Transverse colon (tissue), 4 donors: ENCODE data around the gene UACA.

Experiments
- EP300 ChIP-seq: sonication (generic); formaldehyde crosslinking; IDR thresholded peaks from one replicate; pipeline ENCODE4 v1.6.1; 2017; ENCODE audit warnings: antibody characterized with exemption, low read depth
- POLR2AphosphoS5 ChIP-seq, 3 donors: sonication (generic); formaldehyde crosslinking; IDR thresholded peaks; one replicate each; pipeline ENCODE4 v1.6.1; 2016; ENCODE audit warnings: antibody characterized with exemption in 3 of 3
- TF ChIP-seq, protein P1 (sequence below), 5 experiments: fragments of 200-600 bp in 3 of 5; fragments of 450-650 bp in 2 of 5; sonication (generic) in 3 of 5; IDR thresholded peaks; 1 replicate in 2 of 5; 2 replicates in 3 of 5; pipeline ENCODE4 v1.5.1; 2016 to 2017; ENCODE audit warnings: antibody characterized with exemption in 5 of 5, inconsistent platforms in 3 of 5, mild to moderate bottlenecking in 2 of 5, moderate library complexity in 1 of 5

DNA sequence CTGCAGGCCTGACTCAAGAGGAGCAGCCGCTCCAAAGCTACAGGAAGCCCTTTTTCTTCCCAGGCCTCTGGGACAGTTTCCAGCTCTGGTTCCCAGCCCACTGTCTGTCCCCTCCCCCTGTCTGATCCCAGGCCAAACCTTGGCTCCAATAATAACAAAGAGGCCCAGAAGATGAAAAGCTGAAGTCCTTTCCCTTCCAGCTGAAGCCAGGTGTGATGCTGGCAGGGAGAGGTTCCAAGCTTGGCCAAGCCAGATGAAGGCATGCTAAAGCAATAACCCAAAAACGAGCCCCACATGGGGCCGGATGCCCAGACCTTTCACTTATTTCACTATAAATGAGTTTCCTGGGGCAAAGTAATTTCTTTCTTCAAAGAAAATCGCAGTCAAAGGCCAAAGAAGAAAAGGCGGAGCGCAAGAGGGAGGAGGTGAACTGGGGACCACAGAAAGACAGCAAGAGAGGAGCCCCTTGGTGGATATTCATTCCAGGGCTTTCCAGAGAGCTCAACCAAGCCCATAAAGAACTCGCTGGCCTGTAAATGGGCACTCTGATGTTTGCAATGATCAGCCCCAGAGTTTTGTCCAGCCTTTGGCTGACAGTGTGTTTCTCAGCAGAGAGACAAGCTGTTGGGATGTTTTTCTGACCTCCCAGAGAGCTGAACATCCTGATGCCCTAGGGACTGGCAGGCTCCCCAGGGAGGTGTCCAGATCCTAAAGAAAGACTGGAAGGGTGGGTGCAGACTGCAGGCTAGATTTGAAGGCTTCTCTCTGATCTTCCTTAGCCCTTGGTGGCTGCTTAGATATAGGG is 157.6 kb downstream of the UACA start:
- TF ChIP-seq POLR2AphosphoS5 (IDR thresholded peaks at IDR 0.05) (no peak), EP300 (no peak)
- TF ChIP-seq, protein P1, sequence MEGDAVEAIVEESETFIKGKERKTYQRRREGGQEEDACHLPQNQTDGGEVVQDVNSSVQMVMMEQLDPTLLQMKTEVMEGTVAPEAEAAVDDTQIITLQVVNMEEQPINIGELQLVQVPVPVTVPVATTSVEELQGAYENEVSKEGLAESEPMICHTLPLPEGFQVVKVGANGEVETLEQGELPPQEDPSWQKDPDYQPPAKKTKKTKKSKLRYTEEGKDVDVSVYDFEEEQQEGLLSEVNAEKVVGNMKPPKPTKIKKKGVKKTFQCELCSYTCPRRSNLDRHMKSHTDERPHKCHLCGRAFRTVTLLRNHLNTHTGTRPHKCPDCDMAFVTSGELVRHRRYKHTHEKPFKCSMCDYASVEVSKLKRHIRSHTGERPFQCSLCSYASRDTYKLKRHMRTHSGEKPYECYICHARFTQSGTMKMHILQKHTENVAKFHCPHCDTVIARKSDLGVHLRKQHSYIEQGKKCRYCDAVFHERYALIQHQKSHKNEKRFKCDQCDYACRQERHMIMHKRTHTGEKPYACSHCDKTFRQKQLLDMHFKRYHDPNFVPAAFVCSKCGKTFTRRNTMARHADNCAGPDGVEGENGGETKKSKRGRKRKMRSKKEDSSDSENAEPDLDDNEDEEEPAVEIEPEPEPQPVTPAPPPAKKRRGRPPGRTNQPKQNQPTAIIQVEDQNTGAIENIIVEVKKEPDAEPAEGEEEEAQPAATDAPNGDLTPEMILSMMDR (IDR thresholded peaks at IDR 0.05) = no peak
